Measurements from ENCODE around the gene GPN2. TPM values are rescaled to one million over a fixed set of nuclear protein-coding genes. Genes with fewer than 3 reads are reported as not detected.
A peak's percentile ranks its signal among the peaks of the same experiment; 100 is the strongest.
"Not testable (repeated sequence)": the region's sequence is repeated elsewhere in the genome, so short reads cannot be mapped to it uniquely, and the experiment has no call there.

GPN2 gene
- total RNA-seq, 1 experiment from 2014 or later: 61.9 TPM

DNA sequence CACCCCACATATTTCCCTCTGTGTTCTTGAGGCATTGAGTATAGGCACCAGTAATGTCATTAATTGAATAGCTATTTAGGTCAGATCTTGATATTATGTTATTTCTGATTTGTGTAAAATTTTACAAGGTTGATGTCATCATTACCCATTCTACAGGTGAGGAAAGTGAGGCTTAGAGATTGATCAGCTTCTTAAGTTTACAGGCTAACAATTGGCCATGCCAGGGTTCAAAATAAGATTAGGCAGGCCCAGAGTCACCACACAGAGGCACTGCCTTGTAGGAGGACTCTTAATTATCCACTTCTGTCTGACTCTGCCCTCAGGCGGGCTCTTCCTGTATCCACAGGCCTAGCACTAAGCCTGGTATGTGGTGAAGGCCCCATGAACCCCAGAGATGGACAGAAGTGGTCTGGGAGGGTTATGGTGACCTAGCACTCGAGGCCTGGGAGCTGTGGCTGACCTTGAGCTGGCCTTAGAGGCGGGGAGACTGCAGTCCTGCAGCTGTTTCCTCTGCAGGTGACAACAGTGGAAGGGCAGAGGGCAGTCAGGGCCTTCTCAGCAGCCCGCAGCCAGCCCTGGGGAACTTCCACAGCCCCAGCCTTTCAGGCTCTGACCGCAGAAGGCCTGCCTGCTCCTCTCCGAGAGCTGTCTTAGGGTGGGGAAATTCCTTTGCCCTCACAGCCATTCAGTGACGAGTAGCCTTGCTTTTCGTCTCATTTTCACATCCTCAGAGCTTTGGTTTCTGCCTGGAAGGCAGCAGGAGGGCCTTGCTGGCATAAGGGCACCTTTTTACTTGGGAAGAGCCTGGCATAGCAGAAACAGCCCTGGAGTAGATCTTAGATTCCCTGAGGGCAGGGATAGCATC, 51.4 kb downstream of the GPN2 start:
- no peak for DNase-seq

DNA sequence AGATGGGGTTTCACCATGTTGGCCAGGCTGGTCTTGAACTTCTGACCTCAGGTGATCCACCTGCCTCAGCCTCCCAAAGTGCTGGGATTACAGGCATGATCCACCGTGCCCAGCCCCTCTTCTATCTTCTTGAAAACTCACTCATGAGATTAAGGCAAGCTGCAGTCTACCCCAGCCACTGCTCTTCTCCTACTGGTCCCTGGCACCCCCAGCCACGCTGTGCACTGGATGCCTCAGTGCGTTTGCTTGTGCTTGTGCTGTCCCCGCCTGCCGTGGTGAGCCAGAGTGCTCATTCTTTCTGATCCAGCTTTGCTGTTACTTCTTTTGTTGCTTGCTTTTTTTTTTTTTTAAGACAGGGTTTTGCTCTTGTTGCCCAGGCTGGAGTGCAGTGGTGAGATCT, 52.4 kb downstream of the GPN2 start:
- not testable (repeated sequence) for DNase-seq

More for the DNA sequence above, 51.4 kb downstream of the GPN2 start:
- H3K36me3 ChIP-seq (replicated peaks; ENCODE audit: control insufficient read depth, insufficient read depth, low read length): peaks cover 13% of the 10 kb centered on the region
- H3K4me3 ChIP-seq (ENCODE audit: insufficient read depth, low read depth, low read length): no peak overlapping the region
- no peaks in the 10 kb centered on the region for H3K27me3 ChIP-seq (ENCODE audit: control insufficient read depth, insufficient read depth, low read length)

DNA sequence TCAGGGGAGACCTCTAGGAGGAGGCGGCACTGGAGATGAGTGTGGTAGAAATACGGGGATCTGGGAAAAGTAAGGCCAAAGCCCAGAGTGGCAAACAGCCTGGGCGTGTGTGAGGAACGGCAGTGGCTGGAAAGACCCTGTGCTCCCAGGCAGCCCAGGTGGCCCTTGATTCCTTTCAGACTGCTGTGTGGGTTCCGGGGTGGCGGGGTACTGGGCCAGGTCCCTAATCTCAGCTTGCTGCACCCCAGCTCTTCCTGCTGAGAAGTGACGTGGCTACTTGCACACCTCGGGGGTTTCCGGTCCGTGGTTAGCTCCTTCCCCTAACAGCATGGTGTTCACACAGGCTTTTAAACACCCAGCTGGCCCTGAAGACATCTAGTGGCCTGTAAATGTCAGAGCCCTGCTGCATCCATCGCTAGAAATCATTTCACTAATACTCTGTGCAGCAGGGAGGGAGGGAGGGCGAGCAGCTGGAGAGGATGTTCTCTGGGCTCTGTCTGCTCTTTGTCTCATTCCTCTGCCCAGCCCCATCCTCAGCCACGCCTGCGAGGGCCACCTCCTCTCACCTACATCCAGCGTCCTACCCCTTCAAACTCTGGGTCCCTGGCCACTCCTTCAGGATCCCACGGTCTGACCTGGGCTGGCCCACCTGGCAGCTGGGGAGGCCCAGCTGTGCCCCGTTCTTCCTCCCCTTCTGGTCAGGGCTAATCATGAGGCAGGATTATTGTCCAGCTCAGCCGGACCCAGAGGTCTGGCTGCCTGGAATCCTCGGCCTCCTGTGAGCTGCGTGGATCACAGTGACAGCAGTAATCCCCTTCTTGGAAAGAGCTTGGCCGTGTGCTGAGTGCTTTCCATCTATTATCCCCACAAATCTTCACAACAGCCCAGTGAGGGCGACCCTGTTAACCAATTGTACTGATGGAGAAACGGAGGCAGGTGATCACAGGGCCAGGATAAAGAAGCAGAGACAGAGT, 56.4 kb downstream of the GPN2 start:
- H3K36me3 ChIP-seq (replicated peaks; ENCODE audit: control insufficient read depth, insufficient read depth, low read length): peaks cover 15% of the 10 kb centered on the region
- no peak overlapping the region for H3K4me3 ChIP-seq (ENCODE audit: insufficient read depth, low read depth, low read length)
- no peak for DNase-seq
- no peaks in the 10 kb centered on the region for H3K27me3 ChIP-seq (ENCODE audit: control insufficient read depth, insufficient read depth, low read length)

More for the DNA sequence above, 52.4 kb downstream of the GPN2 start:
- peaks cover 17% of the 10 kb centered on the region for H3K36me3 ChIP-seq (replicated peaks; ENCODE audit: control insufficient read depth, insufficient read depth, low read length)
- H3K4me3 ChIP-seq (ENCODE audit: insufficient read depth, low read depth, low read length); H3K27me3 ChIP-seq (ENCODE audit: control insufficient read depth, insufficient read depth, low read length): not testable (repeated sequence)

DNA sequence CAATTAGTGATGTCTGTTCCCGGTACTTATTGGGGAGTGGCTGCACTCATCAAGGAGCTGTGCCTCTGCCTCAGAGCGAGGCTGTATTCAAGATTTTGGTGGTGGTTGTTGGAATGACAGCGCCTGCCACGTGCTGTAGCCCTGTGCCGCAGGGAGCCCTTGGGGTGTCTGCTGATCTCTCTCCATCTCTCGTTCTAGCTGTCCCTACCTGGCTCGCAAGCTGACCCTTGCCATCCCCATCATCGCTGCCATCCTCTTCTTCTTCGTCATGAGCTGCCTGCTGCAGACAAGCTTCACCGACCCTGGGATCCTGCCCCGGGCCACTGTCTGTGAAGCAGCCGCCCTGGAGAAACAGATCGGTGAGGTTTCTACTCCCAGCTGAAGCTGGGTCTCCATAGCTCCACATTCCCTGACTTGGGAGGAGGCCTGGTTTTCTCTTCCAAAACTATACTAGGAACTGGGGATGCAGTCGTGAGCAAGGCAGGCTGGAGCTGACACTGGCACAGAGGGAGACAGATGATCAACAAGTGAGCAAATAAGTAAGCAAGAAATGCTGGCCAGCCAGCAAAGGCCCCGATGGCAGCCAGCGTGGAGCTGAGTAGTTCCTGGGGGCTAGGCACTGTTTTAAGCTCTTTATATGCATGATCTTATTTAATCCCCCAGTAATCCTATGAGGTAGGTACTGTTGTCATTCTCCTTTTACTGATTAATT, 57.7 kb downstream of the GPN2 start:
- no peak for DNase-seq
- H3K27me3 ChIP-seq (ENCODE audit: control insufficient read depth, insufficient read depth, low read length): no peaks in the 10 kb centered on the region
- H3K4me3 ChIP-seq (ENCODE audit: insufficient read depth, low read depth, low read length): no peak overlapping the region
- peaks cover 15% of the 10 kb centered on the region for H3K36me3 ChIP-seq (replicated peaks; ENCODE audit: control insufficient read depth, insufficient read depth, low read length)

DNA sequence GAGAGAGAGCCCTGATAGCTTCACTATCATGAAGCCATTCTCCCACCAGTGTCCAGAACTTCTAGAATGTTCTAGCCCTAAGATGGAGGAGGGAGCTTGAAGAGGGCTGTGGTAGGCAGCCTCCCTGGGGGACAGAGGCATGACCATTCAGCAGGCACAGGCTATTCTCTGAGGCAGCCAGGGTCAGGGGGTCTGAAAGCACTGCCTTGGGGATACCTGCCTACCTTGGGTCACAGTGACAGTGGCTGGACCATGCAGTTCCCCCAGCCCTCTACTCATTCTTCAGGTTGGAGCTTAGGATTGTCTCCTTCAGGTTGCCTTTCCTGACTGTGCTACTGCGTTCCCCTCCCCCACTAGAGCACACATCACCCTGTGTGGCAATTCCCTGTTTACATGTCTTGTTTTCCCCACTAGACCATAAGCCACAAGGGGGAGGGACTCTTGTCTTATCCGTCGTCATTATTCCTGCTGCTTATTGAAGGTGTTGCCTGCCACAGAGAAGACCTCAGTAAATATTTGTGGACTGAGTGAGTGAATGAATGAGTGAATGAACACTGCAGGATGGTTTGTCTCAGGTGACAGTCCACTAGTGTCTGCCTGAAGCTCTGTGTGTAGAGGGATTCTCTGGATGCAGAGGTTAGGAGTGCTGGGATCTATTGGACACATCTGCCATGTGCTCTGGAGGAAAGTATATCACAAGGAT, 58.4 kb downstream of the GPN2 start:
- DNase-seq: no peak
- H3K4me3 ChIP-seq (ENCODE audit: insufficient read depth, low read depth, low read length): no peak overlapping the region
- no peaks in the 10 kb centered on the region for H3K27me3 ChIP-seq (ENCODE audit: control insufficient read depth, insufficient read depth, low read length)
- peaks cover 15% of the 10 kb centered on the region for H3K36me3 ChIP-seq (replicated peaks; ENCODE audit: control insufficient read depth, insufficient read depth, low read length)

DNA sequence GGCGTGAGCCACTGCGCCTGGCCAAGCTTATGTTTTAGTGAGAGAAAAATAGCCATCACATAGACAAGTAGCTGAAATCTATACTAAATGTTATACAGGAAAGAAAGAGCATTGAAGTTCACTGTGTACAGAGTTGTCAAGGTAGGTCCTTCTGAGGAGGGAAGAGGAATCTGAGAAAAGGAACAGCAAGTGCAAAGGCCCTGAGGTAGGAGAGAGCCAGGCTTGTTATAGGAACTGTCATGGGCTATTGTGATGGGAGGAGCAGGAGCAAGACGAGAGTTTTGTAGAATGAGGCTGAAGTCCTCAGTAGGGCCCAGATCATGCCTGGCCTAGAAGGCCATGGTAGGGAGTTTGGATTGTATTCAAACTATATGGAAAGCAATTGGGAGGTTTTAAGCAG, 59.0 kb downstream of the GPN2 start:
- Histone ChIP-seq H3K4me3 (ENCODE audit: insufficient read depth, low read depth, low read length) (no peak overlapping the region), H3K27me3 (ENCODE audit: control insufficient read depth, insufficient read depth, low read length) (no peaks in the 10 kb centered on the region), H3K36me3 (replicated peaks; ENCODE audit: control insufficient read depth, insufficient read depth, low read length) (peaks cover 14% of the 10 kb centered on the region)
- no peak for DNase-seq

DNA sequence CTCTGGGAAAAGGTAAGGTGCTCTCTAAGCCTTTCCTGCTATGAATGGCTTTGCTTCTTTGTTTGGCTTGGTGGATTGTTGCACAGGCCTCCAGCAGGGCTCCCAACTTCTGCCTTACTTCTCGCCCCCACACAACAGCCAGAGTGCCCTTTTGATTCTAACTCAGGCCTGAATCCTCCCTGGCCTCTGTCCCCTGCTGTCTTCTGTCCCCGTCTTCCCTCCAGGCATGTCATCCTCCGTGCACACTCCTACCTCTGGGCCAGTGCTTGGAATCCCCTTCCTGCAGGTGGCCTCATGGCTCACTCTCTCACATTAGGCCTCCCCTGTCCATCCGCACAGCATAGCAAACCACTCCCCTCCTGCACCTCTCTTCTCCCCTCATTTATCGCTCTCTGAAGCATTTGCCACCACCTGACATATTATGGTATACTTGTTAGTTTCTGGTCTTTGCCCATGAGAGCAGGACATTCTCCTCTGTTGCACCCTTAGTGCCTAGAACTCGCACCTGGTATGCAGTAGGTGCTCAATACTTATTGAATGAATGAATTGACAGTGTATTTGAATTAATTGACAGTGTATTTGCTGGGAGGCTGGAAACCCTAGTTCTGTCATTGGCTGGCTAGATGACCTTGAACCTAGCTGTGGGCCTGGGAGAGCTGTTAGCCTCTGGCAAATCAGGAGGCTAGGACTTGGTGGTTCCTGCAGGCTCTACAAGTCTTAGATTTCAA, 60.7 kb downstream of the GPN2 start:
- Histone ChIP-seq H3K27me3 (ENCODE audit: control insufficient read depth, insufficient read depth, low read length) (no peaks in the 10 kb centered on the region), H3K4me3 (ENCODE audit: insufficient read depth, low read depth, low read length) (no peak overlapping the region), H3K36me3 (replicated peaks; ENCODE audit: control insufficient read depth, insufficient read depth, low read length) (peaks cover 9% of the 10 kb centered on the region)
- no peak for DNase-seq

DNA sequence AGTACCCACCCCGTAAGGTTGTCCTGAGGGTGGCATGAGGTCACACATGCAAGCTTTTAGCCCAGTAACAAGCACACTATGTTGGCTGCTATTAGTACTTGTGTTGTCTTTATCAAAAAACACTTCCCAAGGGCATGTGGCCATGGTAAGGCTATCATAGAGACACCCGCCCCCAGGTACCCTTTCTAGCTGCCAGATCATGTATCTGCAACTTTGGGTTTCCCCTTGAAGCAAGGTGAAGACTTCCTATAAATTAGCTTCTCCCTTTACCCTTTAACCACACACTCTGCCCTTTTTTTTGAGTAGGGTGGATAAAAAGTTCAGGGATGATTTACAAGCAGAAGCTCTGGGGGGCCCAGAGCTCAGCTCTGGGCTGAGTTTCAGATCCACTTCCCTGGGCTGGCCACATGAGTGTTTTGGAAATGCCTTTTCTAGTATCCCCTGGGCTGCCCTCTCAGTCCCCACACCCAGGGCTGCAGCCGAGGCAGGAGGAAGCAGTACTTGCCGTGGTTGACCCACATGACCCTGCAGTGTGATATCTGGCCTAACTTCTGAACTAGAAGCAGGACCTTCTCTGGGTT, 61.6 kb downstream of the GPN2 start:
- Histone ChIP-seq H3K27me3 (ENCODE audit: control insufficient read depth, insufficient read depth, low read length) (no peaks in the 10 kb centered on the region), H3K36me3 (replicated peaks; ENCODE audit: control insufficient read depth, insufficient read depth, low read length) (peaks cover 7% of the 10 kb centered on the region), H3K4me3 (ENCODE audit: insufficient read depth, low read depth, low read length) (no peak overlapping the region)
- DNase-seq: no peak

DNA sequence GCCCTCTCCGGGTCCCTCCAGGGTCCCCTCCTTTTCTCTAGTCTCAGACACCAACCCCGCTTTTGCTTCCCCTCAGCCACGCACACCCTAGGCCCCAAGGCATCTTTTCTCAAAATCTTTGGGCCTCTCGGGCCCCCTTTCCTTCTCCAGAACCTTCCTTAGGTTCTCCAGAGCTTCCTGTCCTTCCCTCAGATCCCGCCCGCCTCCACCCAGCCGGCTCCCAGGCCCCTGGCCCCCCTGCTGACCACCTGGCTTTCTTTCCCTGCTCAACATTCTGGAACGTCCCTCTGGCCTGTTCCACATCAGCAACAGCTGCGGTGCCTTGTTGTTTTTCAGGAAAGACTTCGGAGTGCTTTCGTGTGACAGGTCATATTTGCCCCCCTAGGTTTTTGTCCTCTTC, 62.4 kb downstream of the GPN2 start:
- Histone ChIP-seq H3K27me3 (ENCODE audit: control insufficient read depth, insufficient read depth, low read length) (no peaks in the 10 kb centered on the region), H3K4me3 (ENCODE audit: insufficient read depth, low read depth, low read length) (peak overlapping the region; percentile 84), H3K36me3 (replicated peaks; ENCODE audit: control insufficient read depth, insufficient read depth, low read length) (peaks cover 2% of the 10 kb centered on the region)
- peak; percentile 70 for DNase-seq

DNA sequence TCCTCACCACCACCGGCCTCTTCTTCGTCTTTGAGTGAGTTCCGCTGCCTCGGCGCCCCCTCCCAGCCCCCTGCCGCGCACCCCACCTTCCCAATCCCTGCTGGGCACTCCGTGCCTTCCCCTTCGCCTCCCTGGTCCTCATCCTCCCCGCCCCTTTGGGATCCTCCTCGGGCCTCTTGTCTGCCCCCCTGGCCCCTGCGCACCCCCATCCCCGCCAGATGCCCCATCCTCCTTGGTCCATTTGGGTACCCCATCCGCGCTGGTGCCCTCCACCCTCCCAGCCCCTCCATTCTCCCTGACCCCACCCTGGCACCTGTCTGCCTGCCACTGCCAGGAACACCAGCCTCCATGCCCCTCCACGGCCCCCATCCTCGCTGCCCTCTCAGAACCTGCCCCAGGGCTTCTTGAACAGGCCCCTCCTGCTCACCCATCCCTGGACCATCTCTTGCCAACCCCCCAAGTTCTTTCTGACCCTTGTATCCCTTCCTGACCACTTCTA, 62.9 kb downstream of the GPN2 start:
- no peak for DNase-seq
- Histone ChIP-seq H3K36me3 (replicated peaks; ENCODE audit: control insufficient read depth, insufficient read depth, low read length) (no peaks in the 10 kb centered on the region), H3K4me3 (ENCODE audit: insufficient read depth, low read depth, low read length) (peak overlapping the region; percentile 84), H3K27me3 (ENCODE audit: control insufficient read depth, insufficient read depth, low read length) (no peaks in the 10 kb centered on the region)

DNA sequence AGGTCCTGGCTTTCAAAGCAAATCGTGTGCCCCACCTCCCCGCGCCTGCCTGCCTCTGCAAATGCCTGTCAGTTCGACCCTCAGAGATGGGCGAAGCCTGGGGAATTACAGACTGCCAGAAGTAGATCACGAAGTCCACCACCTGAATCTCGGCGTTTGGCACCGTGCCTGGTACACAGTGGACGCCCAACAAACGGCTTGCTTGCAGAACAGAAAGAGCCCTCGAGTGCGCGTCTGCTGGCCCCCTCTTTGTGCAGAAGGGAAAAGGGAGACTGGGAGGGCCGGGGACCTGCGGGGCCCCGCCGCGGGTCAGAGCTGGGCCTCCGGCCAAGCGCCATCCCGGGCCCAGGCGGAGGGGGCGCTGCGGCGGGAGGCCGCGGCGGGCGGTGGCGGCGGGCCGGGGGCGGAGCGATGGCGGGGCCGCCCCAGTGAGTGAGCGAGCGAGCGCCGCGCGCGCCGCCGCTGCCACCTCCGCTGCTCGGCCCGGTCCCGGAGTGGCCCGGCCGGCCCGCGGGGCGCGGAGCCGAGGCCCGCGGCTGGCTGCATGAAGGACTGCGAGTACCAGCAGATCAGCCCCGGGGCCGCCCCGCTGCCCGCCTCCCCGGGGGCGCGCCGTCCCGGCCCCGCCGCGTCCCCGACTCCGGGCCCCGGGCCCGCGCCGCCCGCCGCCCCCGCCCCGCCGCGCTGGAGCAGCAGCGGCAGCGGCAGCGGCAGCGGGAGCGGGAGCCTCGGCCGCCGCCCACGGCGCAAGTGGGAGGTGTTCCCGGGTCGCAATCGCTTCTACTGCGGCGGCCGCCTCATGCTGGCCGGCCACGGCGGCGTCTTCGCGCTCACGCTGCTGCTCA, 63.6 kb downstream of the GPN2 start, which contains the start of gene ZDHHC18:
ZDHHC18 (plus strand) TSS at position 428 of the 845 bp plus-strand sequence; CDS start at position 545, 117 bp downstream.
- Histone ChIP-seq H3K4me3 (ENCODE audit: insufficient read depth, low read depth, low read length) (peak within 1 kb of the TSS; percentile 84), H3K36me3 (replicated peaks; ENCODE audit: control insufficient read depth, insufficient read depth, low read length) (no peaks in the 10 kb centered on the region), H3K27me3 (ENCODE audit: control insufficient read depth, insufficient read depth, low read length) (no peaks in the 10 kb centered on the region)
- DNase-seq: peak; percentile 97
